ENCODE measurements around the gene SLC25A25. TPM values are rescaled to one million over a fixed set of nuclear protein-coding genes. Genes with fewer than 3 reads are reported as not detected.

Gene SLC25A25
- total and polyA plus RNA-seq, 2 donors (not counting 3 experiments of a cell fraction or from before 2014, with no cell fraction given), result 18.1 to 20.2 TPM

DNA sequence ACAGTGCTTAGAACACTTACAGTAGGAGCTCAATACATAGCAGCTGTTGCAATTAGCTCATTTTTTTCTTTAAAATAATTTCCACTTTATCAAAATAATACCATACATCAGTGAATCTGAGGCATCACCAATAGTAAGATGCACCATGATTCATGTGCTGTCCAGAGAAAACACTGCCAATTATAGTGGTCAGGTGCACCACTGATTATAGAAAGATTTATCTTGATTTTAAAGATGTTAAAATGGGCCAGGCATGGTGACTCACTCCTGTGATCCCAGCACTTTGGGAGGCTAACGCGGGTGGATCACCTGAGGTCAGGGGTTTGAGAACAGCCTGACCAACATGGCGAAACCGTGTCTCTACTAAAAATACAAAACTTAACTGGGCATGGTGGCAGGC is 40.3 kb upstream of the SLC25A25 start:
- TF ChIP-seq FOS (IDR thresholded peaks at IDR 0.05; ENCODE audit: borderline replicate concordance, insufficient read depth, low read length) (no peak), MYC (IDR thresholded peaks at IDR 0.05; ENCODE audit: low read depth, low read length) (no peak), JUN (IDR thresholded peaks at IDR 0.05; ENCODE audit: borderline replicate concordance, insufficient read depth, insufficient read length, low read depth) (no peak), GATA2 (IDR thresholded peaks at IDR 0.05; ENCODE audit: insufficient read depth, insufficient read length, low read depth, low read length) (no peak), CTCF (IDR thresholded peaks at IDR 0.05; ENCODE audit: extremely low read depth in 1 of 2, insufficient read depth in 1 of 2, low read depth in 1 of 2, low read length in 2 of 2) (no peak), EZH2 (IDR thresholded peaks at IDR 0.05; ENCODE audit: borderline replicate concordance, low read depth, low read length, severe bottlenecking) (no peak), POLR2A (IDR thresholded peaks at IDR 0.05; ENCODE audit: low read depth, low read length) (no peak), POLR2AphosphoS5 (IDR thresholded peaks at IDR 0.05; ENCODE audit: insufficient read depth, low read depth, low read length) (no peak)
- TF ChIP-seq, protein P1, sequence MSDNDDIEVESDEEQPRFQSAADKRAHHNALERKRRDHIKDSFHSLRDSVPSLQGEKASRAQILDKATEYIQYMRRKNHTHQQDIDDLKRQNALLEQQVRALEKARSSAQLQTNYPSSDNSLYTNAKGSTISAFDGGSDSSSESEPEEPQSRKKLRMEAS (IDR thresholded peaks at IDR 0.05; ENCODE audit: insufficient read depth, insufficient read length), result no peak
- no peak overlapping the region for H2AFZ ChIP-seq (ENCODE audit: low read depth, low read length)
- dilution Hi-C loops (cut with MboI; ENCODE audit: extremely low pct_ligation_motif_present, low sequenced_read_pairs), result no loop called here
- no peaks in the 10 kb centered on the region for H4K20me1 ChIP-seq (replicated peaks; ENCODE audit: control insufficient read depth, extremely low read depth, insufficient read depth, low read length)
- FAIRE-seq (no peak), DNase-seq (ENCODE audit: low read depth, low spot score) (no peak)
- no peak overlapping the region for H3K4me3 ChIP-seq (replicated peaks in 1 of 3; ENCODE audit: insufficient read depth in 1 of 3, low read depth in 1 of 3, low read length in 3 of 3)
- H3K4me2 ChIP-seq (ENCODE audit: insufficient read depth, low read length), result no peak overlapping the region
- CTCF ChIA-PET, result interaction anchor here (0.6 to 3.6 kb wide), 8 partner anchors 8 to 111 kb away, joined by 3 to 35 read pairs (median 4); partner anchors contain the start of genes EEIG1 and ST6GALNAC4
- no peak overlapping the region for H3K9ac ChIP-seq (replicated peaks; ENCODE audit: extremely low read depth, insufficient read depth, low read length)
- H3K36me3 ChIP-seq (ENCODE audit: control insufficient read depth in 2 of 2, extremely low read depth in 1 of 2, insufficient read depth in 2 of 2, low read length in 2 of 2), result no peaks in the 10 kb centered on the region
- no peak overlapping the region for H3K27ac ChIP-seq (ENCODE audit: insufficient read depth, low read depth, low read length)
- H3K79me2 ChIP-seq (ENCODE audit: control insufficient read depth, insufficient read depth, low read length), result no peaks in the 10 kb centered on the region
- H3K27me3 ChIP-seq (ENCODE audit: control insufficient read depth in 2 of 2, insufficient read depth in 2 of 2, low read length in 2 of 2), result no peaks in the 10 kb centered on the region
- H3K4me1 ChIP-seq (ENCODE audit: control insufficient read depth, extremely low read depth, insufficient read depth, low read length), result peaks cover 13% of the 10 kb centered on the region
- POLR2A ChIA-PET, result no interaction called here
- BruUV-seq (replicated peaks), result no TSS peak
- H3K9me3 ChIP-seq (replicated peaks; ENCODE audit: control insufficient read depth, insufficient read depth, low read length), result no peaks in the 10 kb centered on the region
- no peaks in the 10 kb centered on the region for H3K9me1 ChIP-seq (replicated peaks; ENCODE audit: control insufficient read depth, extremely low read depth, insufficient read depth, low read length)
- intact Hi-C loops (cut with micrococcal nuclease), result loop anchor here (2.0 kb wide), 2 partner anchors 21 to 85 kb away; no protein-coding TSS in a partner anchor

All from endothelial cell of umbilical vein (primary cell).